ENCODE results near the gene GALNT1.

GRCh38 chr18:35671966-35672603 lies 90.5 kb downstream of the GALNT1 start:
- TF ChIP-seq, protein P1, sequence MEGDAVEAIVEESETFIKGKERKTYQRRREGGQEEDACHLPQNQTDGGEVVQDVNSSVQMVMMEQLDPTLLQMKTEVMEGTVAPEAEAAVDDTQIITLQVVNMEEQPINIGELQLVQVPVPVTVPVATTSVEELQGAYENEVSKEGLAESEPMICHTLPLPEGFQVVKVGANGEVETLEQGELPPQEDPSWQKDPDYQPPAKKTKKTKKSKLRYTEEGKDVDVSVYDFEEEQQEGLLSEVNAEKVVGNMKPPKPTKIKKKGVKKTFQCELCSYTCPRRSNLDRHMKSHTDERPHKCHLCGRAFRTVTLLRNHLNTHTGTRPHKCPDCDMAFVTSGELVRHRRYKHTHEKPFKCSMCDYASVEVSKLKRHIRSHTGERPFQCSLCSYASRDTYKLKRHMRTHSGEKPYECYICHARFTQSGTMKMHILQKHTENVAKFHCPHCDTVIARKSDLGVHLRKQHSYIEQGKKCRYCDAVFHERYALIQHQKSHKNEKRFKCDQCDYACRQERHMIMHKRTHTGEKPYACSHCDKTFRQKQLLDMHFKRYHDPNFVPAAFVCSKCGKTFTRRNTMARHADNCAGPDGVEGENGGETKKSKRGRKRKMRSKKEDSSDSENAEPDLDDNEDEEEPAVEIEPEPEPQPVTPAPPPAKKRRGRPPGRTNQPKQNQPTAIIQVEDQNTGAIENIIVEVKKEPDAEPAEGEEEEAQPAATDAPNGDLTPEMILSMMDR (IDR thresholded peaks at IDR 0.05) = no peak
- TF ChIP-seq POLR2A (IDR thresholded peaks at IDR 0.05) = no peak
- TF ChIP-seq EP300 (IDR thresholded peaks at IDR 0.05) = no peak
- TF ChIP-seq POLR2AphosphoS5 (IDR thresholded peaks at IDR 0.05) = no peak

All from upper lobe of left lung (tissue), 4 donors.